SK-N-SH (cell line): Measurements from ENCODE around the gene VOPP1. TPM values are rescaled to one million over a fixed set of nuclear protein-coding genes. Genes with fewer than 3 reads are reported as not detected.

Source experiments
- CTCF ChIA-PET: fragments of 300-600, 350-600 bp; formaldehyde crosslinking; extraction: SDS; loops from one replicate; lab custom pipeline; 2021; lab: Yijun Ruan, JAX
- POLR2A ChIA-PET: fragments of 350-600 bp; sonication (Branson Sonifier 250); formaldehyde crosslinking; extraction: SDS; loops from one replicate; lab custom pipeline; 2020; ENCODE audit warnings: antibody characterized with exemption, inconsistent platforms; lab: Yijun Ruan, JAX
- DNase-seq: peaks from one replicate; pipeline ENCODE4 v3.0.0; 2012
- H2AFZ ChIP-seq: fragments of 200-600 bp; sonication (generic); 2 replicates; pipeline ENCODE4 v1.8.1; 2016; ENCODE audit warnings: antibody characterized with exemption, mild to moderate bottlenecking, low read depth
- H3F3A ChIP-seq: fragments of 200-600 bp; sonication (generic); replicated peaks from 2 replicates; pipeline ENCODE3; 2016; ENCODE audit warnings: antibody characterized with exemption, mild to moderate bottlenecking; ENCODE audit not compliant: insufficient read depth
- H3K27ac ChIP-seq, 2 experiments: fragments of 200-500 bp in 1 of 2; fragments of 200-600 bp in 1 of 2; sonication (Bioruptor generic) in 1 of 2; sonication (generic), shearing (Covaris generic) in 1 of 2; 2 replicates each; pipeline versions ENCODE4 v1.5.1 to v1.6.1; 2014 to 2016; ENCODE audit warnings: low read depth in 2 of 2, inconsistent platforms in 1 of 2, low read length in 1 of 2, mild to moderate bottlenecking in 1 of 2, mixed read lengths in 1 of 2
- H3K27me3 ChIP-seq: fragments of 200-600 bp; sonication (generic), shearing (Covaris generic); 2 replicates; pipeline ENCODE4 v1.6.1; 2016; ENCODE audit warnings: mixed run types; ENCODE audit not compliant: insufficient read depth
- H3K36me3 ChIP-seq, 2 experiments: fragments of 200-500 bp in 1 of 2; fragments of 200-600 bp in 1 of 2; sonication (Bioruptor generic) in 1 of 2; sonication (generic) in 1 of 2; replicated peaks in 1 of 2; 2 replicates each; pipeline versions ENCODE3 to v1.5.1; 2014 to 2016; ENCODE audit warnings: low read length in 1 of 2, mild to moderate bottlenecking in 1 of 2; ENCODE audit not compliant: insufficient read depth in 2 of 2, control insufficient read depth in 1 of 2
- H3K4me1 ChIP-seq, 2 experiments: fragments of 200-500 bp in 1 of 2; fragments of 200-600 bp in 1 of 2; sonication (Bioruptor generic) in 1 of 2; sonication (generic), shearing (Covaris generic) in 1 of 2; 2 replicates each; pipeline versions ENCODE4 v1.5.1 to v1.6.1; 2014 to 2016; ENCODE audit warnings: low read depth in 1 of 2, low read length in 1 of 2, mixed run types in 1 of 2; ENCODE audit not compliant: insufficient read depth in 2 of 2, control insufficient read depth in 1 of 2
- H3K4me2 ChIP-seq: fragments of 200-600 bp; sonication (generic), shearing (Covaris generic); 2 replicates; pipeline ENCODE4 v1.6.1; 2017; ENCODE audit warnings: mixed run types
- H3K4me3 ChIP-seq, 2 experiments: fragments of 200-500 bp in 1 of 2; fragments of 200-600 bp in 1 of 2; sonication (Bioruptor generic) in 1 of 2; sonication (generic), shearing (Covaris generic) in 1 of 2; 2 replicates each; pipeline versions ENCODE4 v1.5.1 to v1.8.1; 2014 to 2016; ENCODE audit warnings: low read depth in 2 of 2, inconsistent platforms in 1 of 2, low read length in 1 of 2, mild to moderate bottlenecking in 1 of 2, mixed read lengths in 1 of 2, moderate library complexity in 1 of 2
- H3K79me2 ChIP-seq: fragments of 200-600 bp; sonication (generic); 2 replicates; pipeline ENCODE4 v1.8.1; 2017; ENCODE audit warnings: mild to moderate bottlenecking; ENCODE audit not compliant: insufficient read depth
- H3K9ac ChIP-seq: fragments of 200-600 bp; sonication (generic); 2 replicates; pipeline ENCODE4 v1.6.1; 2017; ENCODE audit warnings: mixed run types
- H3K9me2 ChIP-seq: fragments of 200-600 bp; sonication (generic); 2 replicates; pipeline ENCODE4 v1.6.1; 2017; ENCODE audit warnings: mixed run types
- H3K9me3 ChIP-seq: fragments of 200-600 bp; sonication (generic); 2 replicates; pipeline ENCODE4 v1.6.1; 2017; ENCODE audit warnings: mixed run types, mild to moderate bottlenecking, moderate library complexity
- H4K20me1 ChIP-seq: fragments of 200-600 bp; sonication (generic); 2 replicates; pipeline ENCODE4 v1.6.1; 2017; ENCODE audit warnings: mild to moderate bottlenecking, mixed run types; ENCODE audit not compliant: insufficient read depth
- EP300 ChIP-seq, 2 experiments: IDR thresholded peaks; 2 replicates each; pipeline versions ENCODE4 v1.4.0 to v1.6.1; 2012; ENCODE audit warnings: borderline replicate concordance in 1 of 2, low read depth in 1 of 2, low read length in 1 of 2
- FOSL2 ChIP-seq: IDR thresholded peaks from 2 replicates; pipeline ENCODE4 v1.4.0; 2012; ENCODE audit warnings: low read depth, mild to moderate bottlenecking, moderate library complexity, borderline replicate concordance
- FOXJ3 ChIP-seq: sonication (generic); formaldehyde crosslinking; IDR thresholded peaks from 2 replicates; pipeline ENCODE4 v1.5.1; 2020; ENCODE audit warnings: mild to moderate bottlenecking, missing genetic modification reagents
- GABPA ChIP-seq: IDR thresholded peaks from 2 replicates; pipeline ENCODE4 v1.4.0; 2012; ENCODE audit warnings: low read depth, mild to moderate bottlenecking
- JUND ChIP-seq: IDR thresholded peaks from 2 replicates; pipeline ENCODE4 v1.4.0; 2012
- MEF2A ChIP-seq: IDR thresholded peaks from 2 replicates; pipeline ENCODE4 v1.4.0; 2012; ENCODE audit warnings: low read depth, borderline replicate concordance
- NFIC ChIP-seq: IDR thresholded peaks from 2 replicates; pipeline ENCODE4 v1.4.0; 2012; ENCODE audit warnings: borderline replicate concordance
- RAD21 ChIP-seq: IDR thresholded peaks from 2 replicates; pipeline ENCODE4 v1.6.1; 2012; ENCODE audit warnings: mild to moderate bottlenecking, low read length
- RCOR1 ChIP-seq: fragments of 150-350 bp; IDR thresholded peaks from 2 replicates; pipeline ENCODE4 v1.6.1; 2017; ENCODE audit warnings: antibody characterized with exemption, low read length
- RXRA ChIP-seq: IDR thresholded peaks from 2 replicates; pipeline ENCODE4 v1.4.0; 2012; ENCODE audit warnings: low read depth, mild to moderate bottlenecking, borderline replicate concordance
- SMC3 ChIP-seq: IDR thresholded peaks from 2 replicates; pipeline ENCODE4 v1.6.1; 2012; ENCODE audit warnings: low read depth, low read length, improper control_type of control experiment
- TAF1 ChIP-seq: IDR thresholded peaks from 2 replicates; pipeline ENCODE4 v1.6.1; 2012; ENCODE audit warnings: low read depth, mild to moderate bottlenecking, low read length, moderate library complexity, borderline replicate concordance
- TEAD4 ChIP-seq: IDR thresholded peaks from 2 replicates; pipeline ENCODE4 v1.4.0; 2012; ENCODE audit warnings: mild to moderate bottlenecking, borderline replicate concordance; ENCODE audit not compliant: insufficient read depth
- WGBS: methylation state at CpG from one replicate; pipeline ENCODE4 v1.1.6; 2017; ENCODE audit warnings: low lambda C conversion rate; 5-methylcytosine and 5-hydroxymethylcytosine counted together
- polyA plus RNA-seq, 3 experiments: library from polyadenylated mRNA; depleted of rRNA; stranded (reverse); fragments of >200 nt; gene quantifications; 2 replicates each; pipeline ENCODE4 v1.2.3, GENCODE V29; 2012

The VOPP1 gene
- polyA plus RNA-seq, 1 of the 3 experiments (the other 2 are of a cell fraction): 69.5 TPM

DNA sequence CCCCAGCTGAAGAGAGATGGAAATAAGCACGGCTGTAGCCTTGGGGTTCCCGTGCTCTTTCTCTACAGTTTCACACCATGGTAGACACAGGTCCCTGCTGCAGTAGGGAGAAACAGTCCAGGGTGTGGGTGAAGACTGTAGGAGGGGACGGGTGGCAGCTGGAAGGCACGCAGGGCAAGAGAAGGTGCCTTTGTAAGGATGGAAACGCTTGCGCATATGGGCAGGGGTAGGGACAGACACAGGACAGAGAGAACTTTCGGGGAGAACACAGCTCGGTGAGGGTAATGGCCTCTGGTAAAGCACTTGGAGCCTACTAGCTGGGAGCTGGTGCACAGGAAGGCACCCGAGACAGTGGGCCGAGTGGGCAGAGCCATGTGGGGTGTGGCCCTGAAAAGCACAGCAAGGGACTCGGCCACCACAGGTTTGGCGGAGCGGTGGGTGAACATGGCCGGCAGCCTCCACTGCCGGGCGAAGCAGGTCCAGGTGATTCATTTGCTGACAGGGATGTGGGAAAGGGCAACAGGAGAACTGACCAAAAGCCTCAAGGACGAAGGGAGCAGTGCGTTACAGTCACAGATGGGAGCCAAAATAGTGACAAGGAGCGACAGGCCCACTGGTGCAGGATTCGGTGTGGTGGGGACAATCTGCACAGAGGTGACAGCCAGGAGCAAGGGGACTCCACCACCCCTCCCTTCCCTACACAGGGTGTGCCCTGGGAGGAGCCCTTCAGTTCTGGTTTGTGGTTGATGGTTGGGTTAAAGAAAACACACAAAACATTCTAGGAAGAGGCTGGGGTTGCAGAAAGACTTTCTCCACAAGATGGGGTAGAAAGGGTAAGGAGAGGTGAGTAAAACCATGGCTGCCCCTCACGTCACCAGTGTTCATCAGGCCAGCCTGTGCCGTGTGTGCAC is 97.1 kb downstream of the VOPP1 start:
- CTCF ChIA-PET: no interaction called here
- no peak overlapping the region for H3K4me2 ChIP-seq

DNA sequence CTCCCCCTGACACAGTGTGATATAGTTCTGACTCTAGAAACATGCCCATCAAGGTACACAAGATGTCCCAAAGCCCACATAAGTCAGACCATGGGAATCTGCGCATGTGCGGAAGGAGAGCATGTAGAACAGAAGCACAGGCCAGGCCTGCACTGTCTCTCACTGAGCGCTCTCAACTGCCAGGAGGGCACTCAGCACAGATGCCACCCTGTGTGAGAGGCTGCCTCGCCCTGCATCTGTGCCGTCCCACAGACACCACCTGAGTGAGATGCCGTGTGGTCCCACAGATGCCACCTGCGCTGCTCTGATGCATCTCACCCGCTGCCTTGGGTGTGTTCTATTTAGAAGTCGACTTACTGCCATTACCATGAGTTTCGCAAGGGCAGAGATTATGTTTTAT is 98.4 kb downstream of the VOPP1 start:
- no peaks in the 10 kb centered on the region for H3K9me2 ChIP-seq
- no peak overlapping the region for H3K27ac ChIP-seq
- no peaks in the 10 kb centered on the region for H3K4me1 ChIP-seq
- H3K4me3 ChIP-seq: no peak overlapping the region
- H3F3A ChIP-seq: peaks cover 4% of the 10 kb centered on the region
- peak; percentile 17 for DNase-seq
- peaks cover 43% of the 10 kb centered on the region for H4K20me1 ChIP-seq
- H3K79me2 ChIP-seq: peaks cover 23% of the 10 kb centered on the region; the same call in 1 of the 2 replicates
- ChIA-PET CTCF (no interaction called here), POLR2A (no interaction called here)
- no peak overlapping the region for H3K9ac ChIP-seq
- over 99% methylated on average over 10 of the region's 10 CpGs for WGBS
- H3K36me3 ChIP-seq: peaks cover 10 to 12% of the 10 kb centered on the region in 2 experiments
- H3K9me3 ChIP-seq: no peaks in the 10 kb centered on the region
- H3K27me3 ChIP-seq: no peaks in the 10 kb centered on the region
- H2AFZ ChIP-seq: no peak overlapping the region
- H3K4me2 ChIP-seq: no peak overlapping the region
- no peak for TF ChIP-seq FOSL2

More for the DNA sequence above, 97.1 kb downstream of the VOPP1 start:
- Histone ChIP-seq H3K4me1 (no peaks in the 10 kb centered on the region), H3K9ac (no peak overlapping the region), H3K79me2 (peaks cover 23% of the 10 kb centered on the region; the same call in 1 of the 2 replicates), H3K9me2 (no peaks in the 10 kb centered on the region), H3K36me3 (peaks cover 12 to 17% of the 10 kb centered on the region in 2 experiments), H3K9me3 (no peaks in the 10 kb centered on the region), H2AFZ (no peak overlapping the region), H3K27me3 (no peaks in the 10 kb centered on the region), H3F3A (peaks cover 14% of the 10 kb centered on the region), H4K20me1 (peaks cover 43% of the 10 kb centered on the region), H3K4me3 (no peak overlapping the region), H3K27ac (no peak overlapping the region)
- POLR2A ChIA-PET: no interaction called here
- no peak for TF ChIP-seq RXRA
- TF ChIP-seq GABPA: no peak
- TF ChIP-seq RAD21: no peak
- no peak for TF ChIP-seq EP300 (IDR thresholded peaks at IDR 0.05; ENCODE audit: borderline replicate concordance in 1 of 2, low read depth in 1 of 2, low read length in 1 of 2)
- no peak for TF ChIP-seq MEF2A
- no peak for TF ChIP-seq SMC3
- TF ChIP-seq TAF1: no peak
- TF ChIP-seq RCOR1: no peak
- no peak for TF ChIP-seq TEAD4
- no peak for TF ChIP-seq FOXJ3 (CRISPR knock-in tag)
- no peak for TF ChIP-seq NFIC
- TF ChIP-seq JUND: no peak
- DNase-seq: no peak
- WGBS: 92% methylated on average over 22 of the region's 22 CpGs
